GM12874 (cell line): ENCODE measurements around the gene AUTS2.

Source experiments
- TF ChIP-seq, protein P1 (sequence below): IDR thresholded peaks from 2 replicates; pipeline ENCODE4 v1.5.1; 2011; ENCODE audit warnings: low read depth, mild to moderate bottlenecking, control low read depth, low read length, moderate library complexity; ENCODE audit not compliant: insufficient read depth

The AUTS2 gene

GRCh38 chr7:70641882-70642281 lies 1043.6 kb downstream of the AUTS2 start:
- TF ChIP-seq, protein P1, sequence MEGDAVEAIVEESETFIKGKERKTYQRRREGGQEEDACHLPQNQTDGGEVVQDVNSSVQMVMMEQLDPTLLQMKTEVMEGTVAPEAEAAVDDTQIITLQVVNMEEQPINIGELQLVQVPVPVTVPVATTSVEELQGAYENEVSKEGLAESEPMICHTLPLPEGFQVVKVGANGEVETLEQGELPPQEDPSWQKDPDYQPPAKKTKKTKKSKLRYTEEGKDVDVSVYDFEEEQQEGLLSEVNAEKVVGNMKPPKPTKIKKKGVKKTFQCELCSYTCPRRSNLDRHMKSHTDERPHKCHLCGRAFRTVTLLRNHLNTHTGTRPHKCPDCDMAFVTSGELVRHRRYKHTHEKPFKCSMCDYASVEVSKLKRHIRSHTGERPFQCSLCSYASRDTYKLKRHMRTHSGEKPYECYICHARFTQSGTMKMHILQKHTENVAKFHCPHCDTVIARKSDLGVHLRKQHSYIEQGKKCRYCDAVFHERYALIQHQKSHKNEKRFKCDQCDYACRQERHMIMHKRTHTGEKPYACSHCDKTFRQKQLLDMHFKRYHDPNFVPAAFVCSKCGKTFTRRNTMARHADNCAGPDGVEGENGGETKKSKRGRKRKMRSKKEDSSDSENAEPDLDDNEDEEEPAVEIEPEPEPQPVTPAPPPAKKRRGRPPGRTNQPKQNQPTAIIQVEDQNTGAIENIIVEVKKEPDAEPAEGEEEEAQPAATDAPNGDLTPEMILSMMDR = no peak

GRCh38 chr7:70645279-70645678 lies 1047.0 kb downstream of the AUTS2 start:
- TF ChIP-seq, protein P1 = no peak

GRCh38 chr7:70645876-70646351 lies 1047.6 kb downstream of the AUTS2 start:
- TF ChIP-seq, protein P1 = no peak

DNA sequence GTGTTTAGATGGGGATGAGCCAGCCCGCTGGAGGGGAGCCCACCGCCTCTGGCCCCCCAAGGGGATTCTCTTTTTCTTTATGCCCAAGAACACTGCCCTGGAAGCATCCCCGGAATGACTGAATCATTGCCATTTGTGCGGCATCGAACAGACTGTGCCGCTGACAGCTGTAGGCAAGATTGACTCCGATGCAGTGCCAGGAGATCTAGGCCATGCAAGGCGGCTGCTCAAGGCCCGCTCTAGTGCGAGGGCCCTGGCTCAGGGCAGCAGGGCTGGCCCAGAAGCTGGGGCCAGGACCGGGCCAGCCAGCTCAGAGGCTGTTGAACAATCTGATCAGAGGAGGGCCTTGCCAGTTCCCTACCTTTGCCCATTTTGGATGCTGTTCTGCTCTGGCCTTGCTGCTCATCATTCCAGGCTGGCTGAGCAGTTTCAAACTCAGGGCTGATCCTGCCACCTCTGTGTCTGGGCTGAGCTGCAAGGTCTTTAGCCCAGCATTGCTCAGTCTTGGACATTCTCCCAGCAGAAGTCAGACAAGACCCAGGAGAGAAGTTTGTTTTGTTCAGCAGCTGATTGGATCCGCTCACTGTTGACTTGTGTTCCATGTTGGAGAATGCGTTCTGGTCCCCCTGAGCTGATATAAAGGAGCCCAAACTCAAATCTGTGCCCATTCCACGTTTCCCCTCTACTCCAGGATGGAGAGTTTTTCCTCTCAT lies 1048.4 kb downstream of the AUTS2 start:
- TF ChIP-seq, protein P1 = no peak

DNA sequence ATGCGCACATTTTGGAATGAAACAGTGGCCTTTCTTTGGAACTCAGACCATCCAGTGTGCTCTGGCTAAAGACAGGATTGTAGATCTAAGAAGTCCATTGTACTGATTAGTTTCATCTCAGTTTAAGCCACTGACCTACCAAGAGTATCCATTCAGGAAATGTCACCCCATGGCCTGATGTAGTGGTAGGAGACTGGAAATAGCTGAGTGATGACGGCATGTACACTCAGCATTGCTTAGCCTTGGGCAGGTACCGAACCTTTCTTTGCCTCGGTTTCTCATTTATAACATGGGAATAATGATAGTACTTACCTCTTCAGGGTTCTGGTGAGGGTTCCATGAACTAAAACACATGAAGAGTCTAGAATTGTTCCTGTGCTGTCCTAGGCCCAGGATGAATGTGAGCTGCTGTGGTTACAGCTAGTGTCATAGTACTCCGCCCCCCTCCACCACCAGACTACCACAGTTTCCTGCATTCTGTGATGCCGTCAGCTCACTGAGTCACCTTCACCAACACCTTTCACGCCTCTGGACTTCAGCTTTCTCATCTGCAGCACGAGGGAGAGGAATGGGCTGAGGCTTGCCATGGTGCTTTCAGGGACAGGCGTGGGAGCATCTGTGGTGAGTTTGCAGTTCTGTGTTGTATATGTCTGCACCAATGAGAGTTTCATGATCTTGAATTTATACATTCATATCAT lies 1049.7 kb downstream of the AUTS2 start:
- TF ChIP-seq, protein P1 = no peak

DNA sequence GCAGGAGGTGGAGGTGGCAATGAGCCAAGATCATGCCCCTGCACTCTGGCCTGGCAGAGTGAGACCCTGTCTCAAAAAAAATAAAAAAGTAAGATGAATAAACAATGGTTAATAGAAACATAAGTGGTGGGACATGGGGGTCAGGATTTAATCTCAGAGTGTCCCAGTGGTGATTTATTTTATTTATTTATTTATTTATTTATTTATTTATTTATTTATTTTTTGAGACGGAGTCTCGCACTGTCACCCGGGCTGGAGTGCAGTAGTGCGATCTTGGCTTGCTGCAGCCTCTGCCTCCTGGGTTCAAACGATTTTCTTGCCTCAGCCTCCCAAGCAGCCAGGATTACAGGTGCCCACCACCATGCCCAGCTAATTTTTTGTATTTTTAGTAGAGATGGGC lies 1051.0 kb downstream of the AUTS2 start:
- TF ChIP-seq, protein P1 = no peak

GRCh38 chr7:70654146-70654545 lies 1055.9 kb downstream of the AUTS2 start:
- TF ChIP-seq, protein P1 = no peak
